Kidney (tissue), 14 donors: Measurements from ENCODE around the gene AMOT. TPM values are rescaled to one million over a fixed set of nuclear protein-coding genes. Genes with fewer than 3 reads are reported as not detected.
"Not testable (repeated sequence)": the region's sequence is repeated elsewhere in the genome, so short reads cannot be mapped to it uniquely, and the experiment has no call there.

Experiments used
- DNase-seq, 5 donors: peaks; one replicate each; pipeline ENCODE4 v3.0.0-alpha.2; 2013 to 2020
- FAIRE-seq: peaks from 2 replicates; lab custom pipeline; 2012; peaks lifted over from hg19 to GRCh38; lab: Jason Lieb, UNC
- H3K27ac ChIP-seq, 2 donors: one replicate each; pipeline ENCODE4 v1.7.0; 2013; ENCODE audit warnings: low read depth in 2 of 2, low read length in 2 of 2, inconsistent platforms in 1 of 2
- H3K27me3 ChIP-seq: one replicate; pipeline ENCODE4 v1.7.1; 2013; ENCODE audit warnings: low read length, inconsistent platforms; ENCODE audit not compliant: control insufficient read depth, insufficient read depth
- H3K36me3 ChIP-seq, 3 donors: one replicate each; pipeline versions ENCODE4 v1.7.0 to v1.7.1; 2013; ENCODE audit warnings: low read length in 3 of 3, control low read depth in 1 of 3, inconsistent platforms in 1 of 3; ENCODE audit not compliant: insufficient read depth in 3 of 3, control insufficient read depth in 2 of 3
- H3K4me1 ChIP-seq, 3 donors: one replicate each; pipeline versions ENCODE4 v1.7.0 to v1.7.1; 2013; ENCODE audit warnings: low read length in 3 of 3, inconsistent platforms in 1 of 3, low read depth in 1 of 3; ENCODE audit not compliant: control insufficient read depth in 2 of 3, insufficient read depth in 2 of 3
- H3K4me3 ChIP-seq, 3 donors: one replicate each; pipeline versions ENCODE4 v1.7.0 to v1.8.1; 2013; ENCODE audit warnings: low read length in 3 of 3, control low read depth in 1 of 3, inconsistent platforms in 1 of 3
- H3K9ac ChIP-seq, 3 donors: one replicate each; pipeline versions ENCODE4 v1.7.0 to v1.7.1; 2013; ENCODE audit warnings: low read length in 3 of 3, control low read depth in 1 of 3, inconsistent platforms in 1 of 3
- H3K9me3 ChIP-seq, 3 donors: one replicate each; pipeline versions ENCODE4 v1.7.0 to v1.7.1; 2013; ENCODE audit warnings: low read length in 3 of 3, control low read depth in 1 of 3, inconsistent platforms in 1 of 3; ENCODE audit not compliant: control insufficient read depth in 2 of 3, insufficient read depth in 1 of 3
- intact Hi-C: fragments of 100-400 bp; cut with DNase I; formaldehyde crosslinking; loops from one replicate; pipeline ENCODE4 v1.11.1; 2022
- polyA plus RNA-seq: library from polyadenylated mRNA; stranded (reverse); fragments of 350-450 nt; fragmentation: Illumina TruSeq; extraction: RNeasy Lipid Tissue Mini Kit (QIAGEN cat#74804); gene quantifications from one replicate; pipeline ENCODE4 v1.2.3, GENCODE V29; 2014; ENCODE audit warnings: low read depth, low replicate concordance; ENCODE audit not compliant: insufficient read depth
- total RNA-seq: library from RNA; stranded (reverse); fragmentation: NEBNext Ultra II Directional; extraction: Animal tissue kit (Norgen Biotek cat#: 25700); gene quantifications from one replicate; pipeline ENCODE4 v1.2.1, GENCODE V29; 2021
- TF ChIP-seq, protein P1 (sequence below): IDR thresholded peaks from 3 replicates; pipeline ENCODE4 v1.5.1; 2012; ENCODE audit warnings: mild to moderate bottlenecking, moderate library complexity, borderline replicate concordance; ENCODE audit not compliant: insufficient read depth; ENCODE audit errors: extremely low read depth
- donor health status: control.
- donor health status: control.
- donor health status: control.
- donor health status: control.
- donor health status: control.
- donor health status: DM: yes; HTN: yes; CAD: no.
- donor health status: Normal renal cell carcinoma (clear cell type).

The AMOT gene
- total and polyA plus RNA-seq, 2 donors from 2014 or later = 5.5 to 35.1 TPM

DNA sequence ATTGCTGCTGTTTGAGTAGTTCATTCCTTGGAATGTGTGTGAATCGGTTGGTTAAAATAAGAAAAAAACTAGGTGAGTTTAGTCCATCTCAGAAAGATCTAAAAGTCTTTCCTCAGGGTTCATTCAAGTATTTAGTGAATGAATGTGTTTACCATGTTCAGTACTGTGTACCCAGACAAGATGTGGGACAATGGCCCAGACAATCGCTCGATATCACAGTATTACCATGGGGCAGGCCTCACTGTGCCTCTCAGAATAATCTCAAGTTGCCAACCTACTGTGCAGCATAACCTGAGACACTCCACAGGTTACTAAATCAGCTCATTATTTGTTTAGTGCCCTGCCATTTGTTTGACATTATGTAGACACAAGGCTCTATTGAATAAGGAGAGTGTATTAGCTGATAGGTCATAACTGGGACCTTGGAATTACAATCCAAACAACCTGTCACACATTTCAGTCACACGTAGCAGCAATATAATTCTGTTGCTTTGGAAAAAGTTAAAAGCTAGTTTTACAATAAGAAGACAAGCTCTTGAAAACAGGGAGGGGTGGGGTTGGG lies 24.9 kb upstream of the AMOT start:
- no peak overlapping the region for H3K27ac ChIP-seq
- no peaks in the 10 kb centered on the region for H3K27me3 ChIP-seq
- TF ChIP-seq, protein P1, sequence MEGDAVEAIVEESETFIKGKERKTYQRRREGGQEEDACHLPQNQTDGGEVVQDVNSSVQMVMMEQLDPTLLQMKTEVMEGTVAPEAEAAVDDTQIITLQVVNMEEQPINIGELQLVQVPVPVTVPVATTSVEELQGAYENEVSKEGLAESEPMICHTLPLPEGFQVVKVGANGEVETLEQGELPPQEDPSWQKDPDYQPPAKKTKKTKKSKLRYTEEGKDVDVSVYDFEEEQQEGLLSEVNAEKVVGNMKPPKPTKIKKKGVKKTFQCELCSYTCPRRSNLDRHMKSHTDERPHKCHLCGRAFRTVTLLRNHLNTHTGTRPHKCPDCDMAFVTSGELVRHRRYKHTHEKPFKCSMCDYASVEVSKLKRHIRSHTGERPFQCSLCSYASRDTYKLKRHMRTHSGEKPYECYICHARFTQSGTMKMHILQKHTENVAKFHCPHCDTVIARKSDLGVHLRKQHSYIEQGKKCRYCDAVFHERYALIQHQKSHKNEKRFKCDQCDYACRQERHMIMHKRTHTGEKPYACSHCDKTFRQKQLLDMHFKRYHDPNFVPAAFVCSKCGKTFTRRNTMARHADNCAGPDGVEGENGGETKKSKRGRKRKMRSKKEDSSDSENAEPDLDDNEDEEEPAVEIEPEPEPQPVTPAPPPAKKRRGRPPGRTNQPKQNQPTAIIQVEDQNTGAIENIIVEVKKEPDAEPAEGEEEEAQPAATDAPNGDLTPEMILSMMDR = no peak
- no peak overlapping the region for H3K4me3 ChIP-seq
- no peaks in the 10 kb centered on the region for H3K36me3 ChIP-seq
- FAIRE-seq (no peak), DNase-seq (no peak)
- H3K9me3 ChIP-seq = no peaks in the 10 kb centered on the region
- intact Hi-C loops = no loop called here
- no peaks in the 10 kb centered on the region for H3K4me1 ChIP-seq
- no peak overlapping the region for H3K9ac ChIP-seq

DNA sequence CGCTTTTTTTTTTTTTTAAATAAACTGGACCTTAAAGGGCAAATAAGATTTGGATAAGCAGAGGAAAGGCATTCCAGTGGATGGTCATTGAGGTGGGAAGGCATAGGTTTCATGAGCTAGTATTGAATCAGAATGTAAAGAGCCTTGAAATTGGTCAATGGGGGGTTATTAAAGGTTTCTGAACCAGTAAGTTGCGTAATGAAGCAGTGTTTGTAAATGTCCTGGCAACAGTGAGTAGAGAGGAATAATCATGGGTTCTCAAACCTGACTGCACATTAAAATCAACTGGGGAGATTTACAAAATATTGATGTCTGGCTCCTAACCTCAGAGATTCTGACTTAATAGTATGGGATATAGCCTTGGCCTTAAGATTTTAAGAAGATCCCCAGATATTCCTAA lies 23.2 kb upstream of the AMOT start:
- Histone ChIP-seq H3K27me3 (peaks cover 2% of the 10 kb centered on the region), H3K27ac (no peak overlapping the region), H3K4me3 (no peak overlapping the region), H3K9ac (no peak overlapping the region), H3K4me1 (no peaks in the 10 kb centered on the region), H3K36me3 (no peaks in the 10 kb centered on the region), H3K9me3 (no peaks in the 10 kb centered on the region)
- TF ChIP-seq, protein P1 = no peak
- DNase-seq (no peak), FAIRE-seq (no peak)
- intact Hi-C loops = no loop called here

DNA sequence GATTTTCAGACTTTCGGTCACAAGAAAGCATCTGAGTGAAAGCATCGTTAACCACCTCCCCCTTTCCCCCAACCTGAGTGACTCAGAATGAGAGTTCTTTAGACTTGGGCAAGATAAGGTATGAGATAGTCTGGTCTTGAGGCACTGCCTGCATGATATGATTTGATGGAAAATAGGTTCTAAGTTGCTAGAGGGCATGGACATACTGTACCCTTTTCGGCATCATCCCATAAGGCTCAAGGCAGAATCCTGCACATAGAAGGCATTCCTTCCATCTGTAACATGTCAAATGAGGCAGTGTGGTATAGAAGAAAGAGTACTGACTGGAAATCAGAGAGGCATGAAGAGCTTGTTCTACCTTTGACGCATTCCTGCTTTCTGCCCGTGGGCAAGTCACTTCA lies 16.8 kb upstream of the AMOT start:
- H3K9ac ChIP-seq = no peak overlapping the region
- H3K4me3 ChIP-seq = no peak overlapping the region
- intact Hi-C loops = no loop called here
- peaks cover 2% of the 10 kb centered on the region for H3K27me3 ChIP-seq
- TF ChIP-seq, protein P1 = no peak
- no peaks in the 10 kb centered on the region for H3K9me3 ChIP-seq
- H3K27ac ChIP-seq = no peak overlapping the region
- DNase-seq = no peak
- no peaks in the 10 kb centered on the region for H3K4me1 ChIP-seq
- H3K36me3 ChIP-seq = no peaks in the 10 kb centered on the region
- FAIRE-seq = no peak

DNA sequence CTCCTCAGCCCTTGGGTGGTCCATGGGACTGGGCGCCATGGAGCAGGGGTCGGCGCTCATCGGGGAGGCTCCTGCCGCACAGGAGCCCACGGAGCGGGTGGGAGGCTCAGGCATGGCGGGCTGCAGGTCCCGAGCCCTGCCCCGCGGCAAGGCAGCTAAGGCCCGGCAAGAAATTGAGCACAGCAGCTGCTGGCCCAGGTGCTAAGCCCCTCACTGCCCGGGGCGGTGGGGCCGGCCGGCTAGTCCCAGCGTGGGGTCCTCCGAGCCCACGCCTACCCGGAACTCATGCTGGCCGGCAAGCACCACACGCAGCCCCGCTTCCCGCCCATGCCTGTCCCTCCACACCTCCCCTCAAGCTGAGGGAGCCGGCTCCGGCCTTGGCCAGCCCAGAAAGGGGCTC lies 14.3 kb upstream of the AMOT start:
- H3K4me3 ChIP-seq, H3K27me3 ChIP-seq, H3K27ac ChIP-seq, FAIRE-seq, H3K9me3 ChIP-seq, intact Hi-C loops, H3K9ac ChIP-seq, H3K36me3 ChIP-seq, H3K4me1 ChIP-seq, DNase-seq: not testable (repeated sequence)
